GM15510 (cell line): Measurements from ENCODE around the gene ACSS3.

Experiments used
- POLR2A ChIP-seq: IDR thresholded peaks from 3 replicates; pipeline ENCODE4 v1.6.1; 2011; ENCODE audit warnings: borderline replicate concordance; ENCODE audit not compliant: insufficient read length; ENCODE audit errors: extremely low read depth

Gene ACSS3

DNA sequence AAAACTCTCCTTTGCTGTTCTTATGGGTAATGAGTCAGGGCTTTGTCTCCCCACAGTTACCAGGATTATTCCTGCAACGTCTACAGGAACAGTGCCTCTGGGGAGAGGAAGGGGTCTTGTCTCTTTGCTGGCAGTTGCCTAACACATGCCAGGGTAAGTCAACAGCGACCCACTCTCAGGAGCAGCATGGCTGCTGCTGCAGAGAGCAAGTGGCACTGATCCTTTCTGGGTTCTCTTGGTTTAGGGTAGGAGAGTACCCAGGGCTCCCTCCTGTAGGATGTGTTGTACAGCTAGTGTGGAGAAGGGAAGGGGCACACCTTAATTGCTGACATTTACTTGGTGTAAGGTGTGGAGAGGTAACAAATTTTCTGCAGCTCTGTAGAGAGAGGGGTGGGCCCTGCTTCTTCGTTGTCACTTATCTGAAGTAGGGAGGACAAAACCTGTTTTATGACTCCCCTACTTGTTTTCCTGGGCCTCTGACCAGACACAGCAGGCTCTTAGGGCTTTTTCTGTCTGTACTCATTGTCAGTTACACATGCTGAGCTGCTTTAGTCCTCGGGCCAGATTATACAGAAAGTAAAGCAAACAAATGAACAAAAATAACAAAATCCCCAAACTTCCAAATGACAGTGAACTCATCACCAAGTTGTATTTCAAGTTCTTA lies 168.2 kb downstream of the ACSS3 start:
- TF ChIP-seq POLR2A, result no peak

DNA sequence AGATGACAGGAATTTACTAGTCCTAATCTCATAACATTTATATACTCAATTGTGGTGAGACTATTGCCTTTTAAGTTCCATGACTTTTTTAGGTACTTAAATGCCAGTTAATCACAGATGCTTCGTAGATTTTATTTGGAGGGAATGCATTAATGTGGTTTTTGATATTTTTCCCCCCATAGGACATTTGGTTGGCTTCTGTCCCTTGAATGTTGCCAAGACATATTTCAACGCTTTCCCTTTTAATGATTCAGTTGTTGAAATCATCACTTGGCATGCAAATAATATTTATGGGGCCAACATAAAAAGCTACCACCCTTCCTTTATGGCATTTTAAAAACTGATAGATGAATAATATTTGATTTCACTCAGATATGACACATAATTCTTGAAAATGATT lies 172.1 kb downstream of the ACSS3 start:
- no peak for TF ChIP-seq POLR2A

DNA sequence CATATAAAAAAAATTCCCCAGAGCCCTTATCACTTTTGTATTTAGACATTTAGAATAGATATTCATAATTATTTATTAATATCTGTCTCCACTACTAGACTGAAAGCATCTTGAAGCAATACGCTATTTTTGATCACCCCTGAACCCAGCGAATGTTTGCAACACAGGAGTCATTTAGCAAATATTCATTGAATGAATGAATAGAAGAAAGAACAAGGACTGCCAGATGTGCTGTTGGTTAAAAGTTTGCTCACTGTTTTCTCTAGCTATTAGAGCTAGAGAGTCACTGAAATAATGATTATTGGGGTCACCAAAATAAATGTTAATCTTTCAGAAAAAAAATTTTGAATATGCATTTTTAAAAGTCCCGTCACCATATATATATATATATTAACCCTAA lies 174.3 kb downstream of the ACSS3 start:
- TF ChIP-seq POLR2A, result no peak

DNA sequence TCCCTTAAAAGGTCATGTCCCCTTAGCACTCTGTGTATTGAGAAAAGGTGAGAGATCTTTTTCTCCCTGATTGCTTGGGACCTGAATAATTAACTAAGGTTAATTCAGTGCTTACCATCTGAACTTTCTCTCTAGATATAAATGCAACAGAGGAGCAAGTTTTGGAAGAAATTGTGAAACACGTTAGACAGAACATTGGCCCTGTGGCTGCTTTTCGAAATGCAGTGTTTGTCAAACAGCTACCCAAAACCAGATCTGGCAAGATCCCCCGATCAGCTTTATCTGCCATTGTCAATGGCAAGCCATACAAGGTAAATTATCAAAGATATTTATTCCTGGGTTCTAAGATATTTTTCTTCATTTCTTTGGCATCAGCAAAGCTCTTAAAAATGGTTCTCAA lies 175.5 kb downstream of the ACSS3 start:
- TF ChIP-seq POLR2A, result no peak

DNA sequence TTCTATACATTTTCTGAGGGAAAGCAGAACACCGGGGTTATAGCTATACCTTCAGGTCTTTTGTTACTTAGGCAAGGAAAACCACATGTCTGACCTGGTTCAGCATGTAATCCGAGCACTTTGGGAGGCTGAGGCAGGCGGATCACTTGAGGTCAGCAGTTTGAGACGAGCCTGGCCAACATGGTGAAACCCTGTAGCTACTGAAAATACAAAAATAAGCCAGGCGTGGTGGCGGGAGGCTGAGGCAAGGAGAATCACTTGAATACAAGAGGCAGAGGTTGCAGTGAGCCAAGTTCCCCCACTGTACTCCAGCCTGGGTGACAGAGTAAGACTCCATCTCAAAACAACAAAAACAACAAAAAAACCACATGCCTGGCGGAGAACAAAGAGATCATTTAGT lies 177.6 kb downstream of the ACSS3 start:
- TF ChIP-seq POLR2A, result no peak

DNA sequence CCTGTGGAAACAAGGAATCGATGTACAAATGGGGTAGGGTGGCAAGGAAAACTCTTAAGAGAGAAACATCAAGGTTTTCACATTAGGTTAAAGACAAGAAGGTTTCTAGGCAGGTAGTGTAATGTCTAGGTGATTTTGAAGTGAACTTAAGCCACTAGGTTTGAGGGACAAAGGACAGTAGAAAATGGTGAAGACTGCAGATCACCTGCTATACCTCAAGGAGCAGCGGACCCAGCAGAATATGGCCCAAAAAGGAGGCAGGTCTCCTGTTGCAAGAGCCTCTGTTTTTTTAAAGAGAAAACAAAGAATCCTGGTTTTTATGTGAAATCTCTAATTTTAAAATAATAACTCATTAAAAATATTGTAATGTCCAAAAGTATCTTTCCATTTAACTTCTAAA lies 178.1 kb downstream of the ACSS3 start:
- TF ChIP-seq POLR2A, result no peak

DNA sequence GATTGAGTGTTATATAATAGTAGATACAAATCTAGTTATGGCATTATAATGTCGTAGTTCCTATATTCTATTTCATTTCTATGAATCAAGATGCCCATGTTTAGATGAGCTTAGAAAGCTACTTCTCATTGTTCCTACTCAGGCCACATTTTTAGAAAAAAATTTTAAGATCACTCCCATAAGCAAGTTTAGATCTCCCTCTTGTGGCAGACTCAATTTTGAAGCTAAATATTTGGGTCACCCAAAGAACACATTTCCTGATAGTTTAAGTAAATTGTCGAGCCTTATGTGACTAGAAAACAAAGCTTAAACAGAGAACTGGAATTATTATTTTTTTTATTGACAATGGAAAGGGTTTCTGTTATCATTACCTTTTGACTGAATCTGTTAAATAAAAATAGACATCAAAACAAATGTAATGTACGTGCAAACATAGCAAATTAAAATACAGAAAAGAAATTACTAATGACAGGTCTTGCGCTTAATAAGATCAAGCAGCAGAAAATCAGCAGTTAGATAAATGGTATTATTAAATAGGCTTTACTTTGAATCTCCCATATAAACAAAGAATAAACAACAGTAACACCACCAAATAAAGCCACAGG lies 180.2 kb downstream of the ACSS3 start:
- TF ChIP-seq POLR2A, result no peak

DNA sequence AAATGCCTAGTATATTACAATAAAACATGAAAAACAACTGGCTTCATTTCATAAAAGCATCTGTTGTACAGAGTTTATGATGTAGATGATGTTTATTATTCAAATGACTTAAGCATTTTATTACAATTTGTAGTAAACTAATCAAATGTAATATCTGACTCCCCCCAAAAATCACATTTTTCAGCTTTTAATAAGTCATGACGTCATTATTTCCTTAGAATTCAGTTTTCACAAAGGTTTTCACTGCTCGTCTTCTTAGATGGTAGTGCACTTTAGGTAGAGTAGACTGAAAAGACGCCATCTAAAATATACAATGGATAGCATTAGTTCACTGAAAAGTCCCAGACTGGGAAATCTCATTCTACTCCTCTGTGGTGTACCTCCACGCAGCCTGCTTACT lies 181.5 kb downstream of the ACSS3 start:
- TF ChIP-seq POLR2A, result no peak

DNA sequence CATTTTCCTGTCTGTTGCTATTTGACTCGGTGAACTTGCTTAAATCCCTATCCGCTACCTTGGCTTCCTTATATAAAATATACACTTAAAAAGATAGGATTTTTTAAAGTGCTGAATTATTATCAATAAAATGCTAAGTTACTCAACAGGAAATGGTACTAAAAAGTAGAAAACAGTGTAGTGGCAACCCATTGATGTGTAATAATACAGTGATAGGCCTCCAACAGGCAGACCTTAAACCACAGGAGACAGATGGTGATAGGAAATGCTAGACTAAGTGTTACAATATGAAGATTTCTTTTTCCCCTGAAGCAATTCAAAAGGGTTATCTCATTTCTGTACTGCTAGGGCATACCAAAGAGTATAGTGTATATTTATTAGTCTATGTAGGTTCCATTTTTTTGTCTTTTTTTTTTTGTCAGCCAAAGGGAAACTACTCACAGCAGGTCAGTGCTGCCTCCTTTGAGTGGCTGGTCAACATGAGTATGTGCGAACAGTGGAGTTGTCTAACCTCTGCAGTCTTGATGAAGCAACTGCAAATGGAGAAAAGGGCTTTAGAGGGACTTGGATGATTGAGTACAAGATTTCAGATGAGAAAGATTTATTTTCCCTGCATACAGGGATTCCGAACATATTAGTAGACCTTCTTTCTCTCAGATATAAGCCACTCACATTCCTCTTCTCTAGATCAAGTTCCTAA lies 183.8 kb downstream of the ACSS3 start:
- no peak for TF ChIP-seq POLR2A

DNA sequence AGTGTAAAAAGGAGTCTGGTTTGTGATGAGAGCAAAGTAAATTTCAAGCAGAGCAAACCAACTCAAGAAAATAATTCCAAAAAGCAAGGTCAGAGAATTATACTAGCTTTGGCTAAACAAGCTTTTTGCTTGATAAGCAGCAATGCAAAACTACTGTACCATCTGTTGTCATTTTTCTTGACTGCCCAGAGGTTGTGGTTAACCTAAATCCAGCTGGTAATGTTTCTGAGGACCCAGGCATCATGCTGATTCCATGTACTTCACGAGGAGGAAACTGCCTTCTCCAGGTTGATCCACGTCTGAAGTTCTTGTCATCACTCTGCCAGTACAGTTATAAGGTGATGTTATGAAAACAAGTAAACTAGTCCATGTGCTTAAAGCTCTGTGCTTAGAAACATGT lies 185.2 kb downstream of the ACSS3 start:
- TF ChIP-seq POLR2A, result no peak

DNA sequence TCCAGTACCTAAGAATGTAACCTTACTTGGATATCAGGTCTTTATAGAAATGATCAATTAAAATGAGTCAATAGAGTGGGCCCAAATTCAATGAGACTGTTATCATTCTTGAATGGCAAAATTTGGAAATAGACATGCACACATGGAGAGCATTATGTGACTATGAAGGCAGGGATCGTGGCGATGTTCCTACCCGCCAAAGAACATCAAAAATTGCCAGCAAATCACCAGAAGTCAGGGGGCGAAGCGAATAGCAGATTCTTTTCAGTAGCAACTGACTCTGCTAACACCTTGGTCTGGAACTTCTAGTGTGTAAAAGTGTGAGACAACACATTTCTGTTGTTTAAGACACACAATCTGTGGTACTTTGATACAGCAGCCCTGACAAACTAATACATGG lies 192.5 kb downstream of the ACSS3 start:
- no peak for TF ChIP-seq POLR2A

DNA sequence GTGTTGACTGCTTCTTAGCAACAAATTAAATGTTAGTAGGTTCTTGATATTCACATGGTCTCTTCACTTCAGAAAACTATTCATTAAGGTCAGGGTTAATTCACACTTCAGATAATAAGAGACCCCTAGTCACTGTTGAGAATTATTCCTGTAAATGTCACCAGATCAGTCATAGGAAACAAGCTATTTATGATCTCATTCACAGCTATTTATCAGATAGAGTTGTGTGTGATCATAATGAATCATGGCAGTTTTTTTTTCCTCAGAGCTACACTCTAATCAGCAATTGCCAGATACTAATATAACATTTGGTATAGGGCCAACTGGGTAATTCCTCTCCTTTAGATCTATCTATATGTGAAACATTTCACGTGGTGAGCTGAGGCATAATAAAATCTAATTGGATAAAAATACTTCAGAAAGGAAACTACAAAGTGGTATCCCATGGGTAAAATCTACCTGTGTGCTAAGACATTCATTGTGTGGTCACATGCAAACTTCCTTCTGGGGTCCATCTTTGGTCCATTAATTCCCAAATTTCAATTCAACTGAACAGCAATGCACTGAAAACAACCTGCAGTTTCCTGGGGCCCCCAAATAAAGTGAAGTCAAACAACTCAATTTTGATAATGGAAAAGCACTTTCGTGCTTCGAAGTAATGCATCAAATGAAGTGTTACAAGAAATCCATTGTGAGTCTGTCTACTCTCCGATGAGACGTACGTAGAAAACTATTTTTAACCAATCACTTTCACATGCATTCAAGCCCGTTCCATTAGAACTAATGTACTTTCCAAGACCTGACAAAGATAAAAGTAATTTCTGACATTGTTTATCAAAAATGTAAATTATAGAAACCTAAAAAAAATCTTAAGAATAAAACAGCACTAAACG lies 197.0 kb downstream of the ACSS3 start:
- no peak for TF ChIP-seq POLR2A

DNA sequence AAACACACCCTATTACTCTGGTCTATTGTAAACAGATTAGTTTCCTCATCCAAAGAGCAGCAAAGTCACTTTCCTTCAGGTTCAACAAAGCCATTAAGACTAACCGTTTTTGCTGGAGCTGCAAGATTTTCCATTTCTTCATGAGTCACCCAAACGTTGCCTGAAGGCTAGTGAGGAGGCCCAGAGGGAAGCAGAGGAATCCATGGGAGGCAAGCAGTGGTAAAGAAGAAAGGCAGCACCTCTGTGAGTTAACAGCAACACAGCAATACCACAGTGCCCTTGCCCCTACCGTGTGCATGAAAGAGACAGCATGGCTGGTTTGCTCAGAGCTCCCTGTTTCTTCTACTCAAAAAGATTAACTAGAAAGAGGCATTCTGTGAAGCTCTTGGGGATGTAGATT lies 206.3 kb downstream of the ACSS3 start:
- TF ChIP-seq POLR2A, result no peak

DNA sequence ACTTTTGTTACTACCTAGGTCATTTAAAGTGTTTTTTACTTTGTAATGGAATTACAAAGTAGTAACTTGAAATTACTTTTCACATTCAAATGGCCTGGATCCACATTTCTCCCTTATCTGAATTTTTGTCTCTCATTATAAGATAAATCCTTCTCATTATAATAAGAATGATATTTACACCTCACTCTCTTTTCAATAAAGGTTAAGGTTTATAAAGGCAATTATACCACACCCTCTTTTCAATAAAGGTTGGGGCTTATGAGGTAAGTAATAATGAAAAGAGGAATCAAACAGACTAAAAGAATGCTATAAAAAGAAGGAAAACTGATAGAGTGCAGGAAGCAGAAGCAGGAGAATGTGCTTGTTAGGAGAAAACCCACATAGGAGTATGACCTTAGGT lies 210.8 kb downstream of the ACSS3 start:
- no peak for TF ChIP-seq POLR2A
